ENCODE measurements around the gene SEC11A.
"Not testable (repeated sequence)": the region's sequence is repeated elsewhere in the genome, so short reads cannot be mapped to it uniquely, and the experiment has no call there.

The SEC11A gene

DNA sequence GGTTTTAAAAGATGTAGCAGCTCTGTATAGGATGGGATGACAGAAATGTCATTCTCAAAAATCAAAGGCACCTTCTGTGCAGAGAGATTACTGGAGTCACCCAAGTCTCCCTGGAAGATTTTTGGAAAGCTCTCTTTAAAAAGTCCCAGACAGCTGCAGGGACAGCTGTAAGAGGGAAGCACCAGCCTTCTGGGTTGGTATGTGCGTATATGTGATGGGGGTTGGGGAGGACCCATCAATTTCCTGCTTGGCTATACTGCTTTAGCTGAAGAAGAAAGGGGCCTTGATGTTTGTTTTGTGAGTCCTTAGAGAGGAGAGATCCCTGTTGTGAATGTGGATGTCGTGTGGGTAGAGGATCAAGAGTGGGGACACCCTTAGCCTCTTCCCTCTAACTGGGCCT is 5.4 kb upstream of the SEC11A start:
- no peak overlapping the region for H3K4me3 ChIP-seq (ENCODE audit: low read length)
- TF ChIP-seq ZNF274 (IDR thresholded peaks at IDR 0.05; ENCODE audit: low read depth, low read length) = no peak

DNA sequence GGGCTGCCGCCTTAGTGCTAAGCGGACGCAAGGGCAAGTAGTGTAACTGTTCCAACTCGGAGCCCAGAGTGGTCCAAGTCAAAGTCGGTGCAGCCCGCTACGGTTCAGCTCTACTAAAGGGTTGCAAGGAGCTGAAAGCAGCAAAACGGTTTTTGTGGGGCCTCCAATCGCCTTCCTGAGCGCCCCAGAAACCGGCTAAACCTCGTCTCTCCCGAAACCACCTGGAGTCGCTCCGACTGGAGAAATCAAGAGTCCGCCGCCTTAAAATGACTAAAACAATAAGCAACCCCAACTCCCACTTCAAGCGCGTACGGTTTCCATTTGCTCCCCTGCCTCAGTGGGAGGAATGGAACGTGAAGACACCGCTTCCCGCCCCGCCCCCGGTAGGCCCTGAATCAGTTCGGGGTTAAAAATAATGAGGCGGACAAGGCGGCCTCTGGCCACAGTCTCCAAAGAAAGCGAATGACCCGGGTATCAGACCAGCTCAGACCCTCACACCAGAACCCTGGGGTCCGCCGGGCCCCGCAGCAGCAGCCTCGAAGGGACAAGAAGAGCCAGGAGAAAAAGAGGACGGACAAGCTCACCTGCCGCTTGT is 401 bp downstream of the SEC11A start:
- TF ChIP-seq ZNF274 (IDR thresholded peaks at IDR 0.05; ENCODE audit: low read depth, low read length) = no peak
- peak overlapping the region; percentile 86 for H3K4me3 ChIP-seq (ENCODE audit: low read length)

- TF ChIP-seq ZNF274 (IDR thresholded peaks at IDR 0.05; ENCODE audit: low read depth, low read length) = no peak
- H3K4me3 ChIP-seq (ENCODE audit: low read length) = peak overlapping the region; percentile 86; the same call in 1 of the 2 replicates
Measured at GRCh38 chr15:84714821-84715220, 1.1 kb downstream of the SEC11A start.

- no peak for TF ChIP-seq ZNF274 (IDR thresholded peaks at IDR 0.05; ENCODE audit: low read depth, low read length)
Measured at GRCh38 chr15:84714372-84714771, 1.6 kb downstream of the SEC11A start.

GRCh38 chr15:84703808-84704207 is 12.1 kb downstream of the SEC11A start:
- TF ChIP-seq ZNF274 (IDR thresholded peaks at IDR 0.05; ENCODE audit: low read depth, low read length) = no peak
- no peak overlapping the region for H3K4me3 ChIP-seq (ENCODE audit: low read length)

More at GRCh38 chr15:84714372-84714771, 1.6 kb downstream of the SEC11A start:
- peak overlapping the region; percentile 86; the same call in 1 of the 2 replicates for H3K4me3 ChIP-seq (ENCODE audit: low read length)

GRCh38 chr15:84702961-84703482 is 12.9 kb downstream of the SEC11A start:
- no peak overlapping the region for H3K4me3 ChIP-seq (ENCODE audit: low read length)
- no peak for TF ChIP-seq ZNF274 (IDR thresholded peaks at IDR 0.05; ENCODE audit: low read depth, low read length)

GRCh38 chr15:84699538-84700191 is 16.3 kb downstream of the SEC11A start:
- no peak overlapping the region for H3K4me3 ChIP-seq (ENCODE audit: low read length)
- TF ChIP-seq ZNF274 (IDR thresholded peaks at IDR 0.05; ENCODE audit: low read depth, low read length) = no peak

- no peak overlapping the region for H3K4me3 ChIP-seq (ENCODE audit: low read length)
- TF ChIP-seq ZNF274 (IDR thresholded peaks at IDR 0.05; ENCODE audit: low read depth, low read length) = no peak
Measured at GRCh38 chr15:84697236-84697990, 18.5 kb downstream of the SEC11A start.

DNA sequence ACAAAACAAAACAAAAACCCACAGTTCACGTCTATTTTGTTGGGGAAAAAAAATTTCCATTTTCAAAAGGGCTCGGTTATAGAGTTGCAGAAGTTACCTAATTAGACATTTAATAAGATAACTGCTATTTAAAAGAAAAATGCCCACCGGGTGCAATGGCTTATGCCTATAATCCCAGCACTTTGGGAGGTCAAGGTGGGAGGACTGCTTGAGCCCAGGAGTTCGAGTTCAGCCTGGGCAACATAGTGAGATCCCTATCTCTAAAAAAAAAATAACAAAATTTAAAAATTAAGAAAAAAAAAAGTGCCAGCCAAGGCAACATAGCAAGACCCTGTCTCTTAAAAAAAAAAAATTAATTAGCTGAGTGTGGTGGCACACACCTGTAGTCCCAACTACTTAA is 19.2 kb downstream of the SEC11A start:
- no peak for TF ChIP-seq ZNF274 (IDR thresholded peaks at IDR 0.05; ENCODE audit: low read depth, low read length)
- no peak overlapping the region for H3K4me3 ChIP-seq (ENCODE audit: low read length)

- H3K4me3 ChIP-seq (ENCODE audit: low read length) = no peak overlapping the region
- no peak for TF ChIP-seq ZNF274 (IDR thresholded peaks at IDR 0.05; ENCODE audit: low read depth, low read length)
Measured at GRCh38 chr15:84690342-84690741, 25.6 kb downstream of the SEC11A start.

DNA sequence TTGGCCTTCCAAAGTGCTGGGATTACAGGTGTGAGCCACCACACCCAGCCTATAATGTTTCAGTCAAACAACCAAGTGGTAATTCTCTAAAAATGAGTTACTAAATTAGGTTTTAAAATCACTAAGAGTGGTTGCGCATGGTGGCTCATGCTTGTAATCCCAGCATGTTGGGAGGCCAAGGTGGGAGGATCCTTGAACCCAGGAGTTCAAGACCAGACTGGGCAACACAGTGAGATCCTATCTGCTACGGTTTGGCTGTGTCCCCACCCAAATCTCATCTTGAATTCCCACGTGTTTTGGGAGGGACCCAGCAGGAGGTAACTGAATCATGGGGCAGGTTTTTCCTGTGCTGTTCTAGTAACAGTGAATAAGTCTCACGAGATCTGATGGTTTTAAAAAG is 26.1 kb downstream of the SEC11A start:
- TF ChIP-seq ZNF274 (IDR thresholded peaks at IDR 0.05; ENCODE audit: low read depth, low read length) = no peak
- H3K4me3 ChIP-seq (ENCODE audit: low read length) = no peak overlapping the region

GRCh38 chr15:84686446-84686845 is 29.5 kb downstream of the SEC11A start:
- H3K4me3 ChIP-seq (ENCODE audit: low read length) = not testable (repeated sequence)

DNA sequence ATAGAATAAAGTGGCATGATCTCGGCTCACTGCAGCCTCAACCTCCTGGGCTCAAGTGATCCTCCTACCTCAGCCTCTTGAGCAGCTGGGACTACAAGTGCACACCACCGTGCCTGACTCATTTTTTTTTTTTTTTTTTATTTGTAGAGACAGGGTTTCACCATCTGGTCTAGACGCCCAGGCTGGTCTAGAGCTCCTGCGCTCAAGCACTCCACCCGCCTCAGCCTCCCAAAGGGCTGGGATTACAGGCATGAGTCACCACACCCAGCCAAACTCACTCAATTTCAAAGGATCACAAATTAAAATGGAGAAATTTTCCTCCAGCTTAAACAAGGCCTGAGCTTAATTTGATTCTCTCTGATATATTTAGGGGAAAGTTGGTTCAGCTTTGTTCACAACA is 30.6 kb downstream of the SEC11A start:
- no peak for TF ChIP-seq ZNF274 (IDR thresholded peaks at IDR 0.05; ENCODE audit: low read depth, low read length)
- H3K4me3 ChIP-seq (ENCODE audit: low read length) = no peak overlapping the region

- no peak for TF ChIP-seq ZNF274 (IDR thresholded peaks at IDR 0.05; ENCODE audit: low read depth, low read length)
- no peak overlapping the region for H3K4me3 ChIP-seq (ENCODE audit: low read length)
Measured at GRCh38 chr15:84684092-84684491, 31.8 kb downstream of the SEC11A start.

DNA sequence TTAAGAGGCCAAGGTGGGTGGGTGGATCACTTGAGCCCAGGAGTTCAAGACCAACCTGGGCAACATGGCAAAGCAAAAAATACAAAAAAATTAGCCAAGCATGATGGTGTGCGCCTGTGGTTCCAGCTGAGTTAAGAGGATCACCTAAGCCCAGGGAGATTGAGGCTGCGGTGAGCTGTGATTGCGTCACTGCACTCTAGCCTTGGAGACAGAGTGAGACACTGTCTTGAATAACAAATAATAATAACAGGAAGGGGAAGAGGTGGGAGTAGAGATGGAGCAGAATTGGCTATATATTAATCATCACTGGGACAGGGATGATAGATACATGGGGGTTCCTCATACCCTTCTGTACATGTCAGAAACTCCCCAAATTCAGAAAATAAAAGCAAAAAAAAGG is 34.1 kb downstream of the SEC11A start:
- no peak for TF ChIP-seq ZNF274 (IDR thresholded peaks at IDR 0.05; ENCODE audit: low read depth, low read length)

More for the DNA sequence above, 34.1 kb downstream of the SEC11A start:
- H3K4me3 ChIP-seq (ENCODE audit: low read length) = no peak overlapping the region

All from GM08714 (cell line).